Measurements from ENCODE around the gene LINC00237. TPM values are rescaled to one million over a fixed set of nuclear protein-coding genes. Genes with fewer than 3 reads are reported as not detected.

Gene LINC00237
- not detected for polyA plus RNA-seq (2013, experiment 1 of 2)
- polyA plus RNA-seq (2013, experiment 2 of 2): not detected

DNA sequence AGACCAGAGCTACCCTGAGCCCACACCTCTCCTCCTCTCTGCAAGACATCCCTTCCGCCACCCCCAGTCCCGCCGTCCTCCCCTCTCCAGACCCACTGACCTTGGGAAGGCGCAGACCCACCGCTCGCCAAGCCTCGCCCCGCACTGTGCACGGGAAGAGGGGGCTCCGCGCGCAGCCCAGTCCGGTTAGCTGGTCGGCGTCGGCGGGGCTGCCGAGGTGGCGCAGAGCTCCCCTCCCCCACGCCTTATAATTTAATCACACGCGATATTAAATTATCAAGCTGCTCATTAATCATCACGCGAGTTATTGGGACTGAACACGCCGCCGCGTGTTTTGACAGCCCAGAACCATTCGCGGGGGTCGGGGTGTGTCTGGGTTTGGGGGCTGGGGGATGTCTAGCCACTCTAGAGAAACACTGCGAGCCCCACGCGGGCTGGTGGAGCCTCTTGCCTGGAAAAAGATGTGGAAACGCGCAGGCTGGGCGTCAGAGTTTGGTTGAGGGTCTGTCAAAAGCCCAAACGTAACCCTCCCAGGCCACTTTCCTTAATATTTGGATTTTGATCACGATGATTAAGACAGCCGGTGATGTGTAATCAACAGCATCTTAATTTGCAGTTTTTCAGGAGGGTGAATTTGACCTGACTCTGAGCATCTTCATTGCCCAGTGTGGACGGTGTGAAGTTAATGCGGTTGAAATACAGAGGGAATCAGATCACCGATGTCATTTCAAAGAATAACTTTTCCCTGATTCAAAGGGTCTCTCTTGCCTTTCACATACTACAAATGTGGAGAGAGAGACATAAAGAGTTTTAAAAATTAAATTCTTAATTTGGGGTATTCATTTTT lies at the start of gene LINC00237:
TSS of gene LINC00237 (minus strand) at position 188 of the 847 bp plus-strand sequence.
- 6 to 8% methylated on average over 13 to 23 of the region's 43 CpGs for WGBS, 2 experiments (ENCODE audit: insufficient coverage in 2 of 2)
- Histone ChIP-seq H3K9me3 (ENCODE audit: control insufficient read depth, low read length) (no peaks in the 10 kb centered on the region), H3K4me3 (ENCODE audit: extremely low read depth, insufficient read depth, low read length, poor library complexity, severe bottlenecking) (no peak within 1 kb of the TSS), H3K36me3 (ENCODE audit: control insufficient read depth, insufficient read depth, low read length) (no peaks in the 10 kb centered on the region), H3K4me1 (ENCODE audit: control insufficient read depth, insufficient read depth, low read length, poor library complexity, severe bottlenecking) (peaks cover 5% of the 10 kb centered on the region), H3K27ac (ENCODE audit: low read depth, low read length, severe bottlenecking) (no peak within 1 kb of the TSS)

DNA sequence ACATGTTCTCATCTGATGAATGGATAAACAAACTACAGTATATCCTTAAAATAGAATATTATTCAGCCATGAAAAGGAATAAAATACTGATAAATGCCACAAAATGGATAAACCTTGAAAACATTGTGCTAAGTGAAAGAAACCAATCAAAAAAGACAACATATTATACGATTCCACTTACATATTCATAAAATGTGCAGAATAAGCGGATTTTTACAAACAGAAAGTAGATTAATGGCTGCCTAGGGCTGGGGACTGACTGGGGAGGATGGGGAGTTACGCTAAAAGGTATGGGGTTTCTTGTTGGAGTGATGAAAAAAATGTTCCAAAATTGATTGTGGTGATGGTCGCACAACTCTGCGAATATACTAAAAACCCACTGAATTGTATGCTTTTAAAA lies 49.1 kb upstream of the LINC00237 start:
- no peaks in the 10 kb centered on the region for H3K9me3 ChIP-seq (ENCODE audit: control insufficient read depth, low read length)
- WGBS, 2 experiments (ENCODE audit: insufficient coverage in 2 of 2): 100% methylated on average over 1 of the region's 5 CpGs; no CpG with 5 or more reads in 1 of the 2 experiments
- no peak overlapping the region for H3K4me3 ChIP-seq (ENCODE audit: extremely low read depth, insufficient read depth, low read length, poor library complexity, severe bottlenecking)
- H3K4me1 ChIP-seq (ENCODE audit: control insufficient read depth, insufficient read depth, low read length, poor library complexity, severe bottlenecking): no peaks in the 10 kb centered on the region
- H3K27ac ChIP-seq (ENCODE audit: low read depth, low read length, severe bottlenecking): no peak overlapping the region
- H3K36me3 ChIP-seq (ENCODE audit: control insufficient read depth, insufficient read depth, low read length): no peaks in the 10 kb centered on the region

DNA sequence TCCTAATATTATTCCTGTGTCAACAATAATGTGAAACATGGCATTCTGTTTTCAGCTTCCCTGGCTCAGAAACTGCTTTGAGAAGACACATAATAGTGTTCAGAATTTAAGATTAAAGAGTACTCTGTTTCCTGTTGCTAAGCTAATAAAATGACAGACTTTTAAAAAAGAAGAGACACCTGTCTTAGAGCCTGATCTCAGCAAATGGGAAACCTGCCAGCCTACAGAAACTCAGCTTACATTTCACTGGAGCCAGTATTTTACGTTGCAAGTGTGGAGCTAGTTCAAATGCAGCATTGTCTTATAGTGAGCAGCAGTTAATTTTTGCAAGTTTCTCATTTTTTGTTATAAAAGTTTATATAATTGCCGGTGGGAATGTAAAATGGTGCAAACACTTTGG lies 48.5 kb upstream of the LINC00237 start:
- Histone ChIP-seq H3K27ac (ENCODE audit: low read depth, low read length, severe bottlenecking) (no peak overlapping the region), H3K9me3 (ENCODE audit: control insufficient read depth, low read length) (no peaks in the 10 kb centered on the region), H3K4me3 (ENCODE audit: extremely low read depth, insufficient read depth, low read length, poor library complexity, severe bottlenecking) (no peak overlapping the region), H3K4me1 (ENCODE audit: control insufficient read depth, insufficient read depth, low read length, poor library complexity, severe bottlenecking) (no peaks in the 10 kb centered on the region), H3K36me3 (ENCODE audit: control insufficient read depth, insufficient read depth, low read length) (no peaks in the 10 kb centered on the region)
- 78 to 100% methylated on average over 1 to 2 of the region's 2 CpGs for WGBS, 2 experiments (ENCODE audit: insufficient coverage in 2 of 2)

DNA sequence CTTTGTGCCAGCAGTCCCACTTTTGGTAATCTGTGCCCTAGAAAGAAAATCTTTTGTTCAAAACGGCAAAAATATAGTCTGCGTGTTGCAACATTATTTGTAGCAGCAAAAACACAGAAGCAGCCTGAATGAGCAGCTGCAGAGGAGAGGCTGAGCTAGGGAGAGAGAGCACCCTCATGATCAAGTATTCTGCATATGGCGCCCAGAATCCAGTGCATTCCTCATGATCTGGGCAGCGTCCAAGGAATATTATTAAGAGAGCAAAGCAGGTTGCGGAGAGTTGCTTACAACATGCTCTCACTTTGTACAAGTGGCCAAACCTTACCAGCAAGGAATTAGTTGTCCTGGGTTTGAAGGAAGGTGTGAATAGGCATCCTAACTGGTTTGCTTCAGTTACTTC lies 45.6 kb upstream of the LINC00237 start:
- Histone ChIP-seq H3K27ac (ENCODE audit: low read depth, low read length, severe bottlenecking) (no peak overlapping the region), H3K9me3 (ENCODE audit: control insufficient read depth, low read length) (no peaks in the 10 kb centered on the region), H3K36me3 (ENCODE audit: control insufficient read depth, insufficient read depth, low read length) (no peaks in the 10 kb centered on the region), H3K4me3 (ENCODE audit: extremely low read depth, insufficient read depth, low read length, poor library complexity, severe bottlenecking) (no peak overlapping the region), H3K4me1 (ENCODE audit: control insufficient read depth, insufficient read depth, low read length, poor library complexity, severe bottlenecking) (no peaks in the 10 kb centered on the region)
- 88 to 96% methylated on average over 4 to 5 of the region's 5 CpGs for WGBS, 2 experiments (ENCODE audit: insufficient coverage in 2 of 2)

DNA sequence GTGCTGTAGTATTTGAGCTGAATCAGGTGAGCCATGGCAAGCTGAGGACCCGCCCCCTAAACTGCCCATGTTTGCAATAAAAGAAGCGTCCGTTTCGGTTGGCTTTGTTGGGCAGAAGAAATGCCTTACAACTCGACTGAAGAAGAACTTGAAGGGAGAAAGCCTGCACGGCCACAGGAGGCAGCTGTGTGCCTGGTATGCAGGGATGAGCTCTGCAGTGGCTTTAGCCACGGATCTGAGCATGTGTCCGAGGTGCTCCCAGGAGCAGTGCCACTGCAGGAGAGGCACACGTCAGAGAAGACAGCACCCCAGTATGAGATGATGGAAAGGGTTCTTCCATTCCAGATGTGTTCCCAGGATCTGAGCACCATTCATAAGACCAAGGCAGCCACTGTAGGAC lies 43.2 kb upstream of the LINC00237 start:
- no peak overlapping the region for H3K4me3 ChIP-seq (ENCODE audit: extremely low read depth, insufficient read depth, low read length, poor library complexity, severe bottlenecking)
- H3K4me1 ChIP-seq (ENCODE audit: control insufficient read depth, insufficient read depth, low read length, poor library complexity, severe bottlenecking): no peaks in the 10 kb centered on the region
- no peaks in the 10 kb centered on the region for H3K9me3 ChIP-seq (ENCODE audit: control insufficient read depth, low read length)
- no peak overlapping the region for H3K27ac ChIP-seq (ENCODE audit: low read depth, low read length, severe bottlenecking)
- WGBS, 2 experiments (ENCODE audit: insufficient coverage in 2 of 2): 85 to 87% methylated on average over 8 of the region's 9 CpGs
- no peaks in the 10 kb centered on the region for H3K36me3 ChIP-seq (ENCODE audit: control insufficient read depth, insufficient read depth, low read length)

DNA sequence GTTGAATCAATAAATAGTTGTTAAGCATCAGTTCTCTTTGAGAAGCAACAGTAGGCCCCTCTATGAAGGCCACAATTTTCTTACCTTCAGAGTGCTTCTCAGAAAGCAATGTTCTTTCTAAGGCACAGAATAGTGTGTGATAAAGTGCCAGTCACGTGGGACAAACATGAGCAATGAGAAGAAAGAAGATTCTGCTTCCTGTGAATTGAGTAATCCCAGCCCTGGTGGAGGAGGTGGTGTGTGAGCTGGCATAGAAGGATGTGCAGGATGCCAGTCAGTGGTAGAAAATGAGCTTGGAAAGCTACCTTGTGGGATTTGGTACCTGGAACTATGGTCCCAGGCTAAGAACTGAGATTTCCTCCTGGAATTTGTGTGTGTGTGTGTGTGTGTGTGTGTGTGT lies 41.4 kb upstream of the LINC00237 start:
- H3K36me3 ChIP-seq (ENCODE audit: control insufficient read depth, insufficient read depth, low read length): no peaks in the 10 kb centered on the region
- H3K4me1 ChIP-seq (ENCODE audit: control insufficient read depth, insufficient read depth, low read length, poor library complexity, severe bottlenecking): no peaks in the 10 kb centered on the region
- H3K27ac ChIP-seq (ENCODE audit: low read depth, low read length, severe bottlenecking): no peak overlapping the region
- H3K9me3 ChIP-seq (ENCODE audit: control insufficient read depth, low read length): no peaks in the 10 kb centered on the region
- no peak overlapping the region for H3K4me3 ChIP-seq (ENCODE audit: extremely low read depth, insufficient read depth, low read length, poor library complexity, severe bottlenecking)
- 90 to 92% methylated on average over 1 of the region's 1 CpG for WGBS, 2 experiments (ENCODE audit: insufficient coverage in 2 of 2)

DNA sequence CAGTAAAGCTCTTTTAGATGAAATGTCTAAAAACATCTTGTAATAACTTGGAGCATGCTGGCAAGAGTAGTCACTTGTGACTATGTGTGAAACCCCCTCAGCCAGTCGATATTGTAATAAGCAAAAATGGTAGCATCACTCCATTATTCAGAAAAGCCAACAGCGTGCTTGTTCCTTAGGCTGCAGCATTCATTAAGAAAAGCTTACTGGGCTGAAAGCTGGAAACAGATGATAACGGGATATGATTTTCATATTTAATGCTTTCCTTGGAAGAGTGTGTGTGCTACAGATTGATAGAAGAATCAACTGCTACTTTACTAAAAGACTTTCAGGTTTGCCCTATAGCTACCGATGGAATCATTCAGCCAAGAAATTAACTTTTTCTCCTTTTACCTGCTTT lies 40.1 kb upstream of the LINC00237 start:
- Histone ChIP-seq H3K4me1 (ENCODE audit: control insufficient read depth, insufficient read depth, low read length, poor library complexity, severe bottlenecking) (no peaks in the 10 kb centered on the region), H3K9me3 (ENCODE audit: control insufficient read depth, low read length) (no peaks in the 10 kb centered on the region), H3K4me3 (ENCODE audit: extremely low read depth, insufficient read depth, low read length, poor library complexity, severe bottlenecking) (no peak overlapping the region), H3K27ac (ENCODE audit: low read depth, low read length, severe bottlenecking) (no peak overlapping the region), H3K36me3 (ENCODE audit: control insufficient read depth, insufficient read depth, low read length) (no peaks in the 10 kb centered on the region)
- 100% methylated on average over 1 of the region's 4 CpGs; no CpG with 5 or more reads in 1 of the 2 experiments for WGBS, 2 experiments (ENCODE audit: insufficient coverage in 2 of 2)

DNA sequence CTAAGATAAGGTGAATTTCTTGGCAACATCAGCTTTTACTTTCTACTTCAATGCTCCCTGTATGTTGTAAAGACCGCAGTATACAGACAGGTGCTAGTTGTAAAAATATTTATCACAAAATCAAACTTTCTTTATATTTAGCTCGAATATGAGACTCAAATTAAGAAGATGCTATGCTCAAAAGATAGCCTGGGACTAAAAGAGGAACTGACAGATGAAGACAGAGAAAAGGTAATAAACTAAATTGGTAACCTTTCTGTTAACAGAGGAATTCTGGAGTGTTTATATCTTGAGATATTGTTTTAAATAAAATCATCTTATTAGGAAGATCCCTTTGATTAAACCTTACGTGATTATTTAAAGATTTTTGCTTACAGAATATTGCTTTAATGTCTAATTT lies 39.3 kb upstream of the LINC00237 start:
- H3K4me3 ChIP-seq (ENCODE audit: extremely low read depth, insufficient read depth, low read length, poor library complexity, severe bottlenecking): no peak overlapping the region
- H3K9me3 ChIP-seq (ENCODE audit: control insufficient read depth, low read length): no peaks in the 10 kb centered on the region
- no peak overlapping the region for H3K27ac ChIP-seq (ENCODE audit: low read depth, low read length, severe bottlenecking)
- peaks cover 3% of the 10 kb centered on the region for H3K36me3 ChIP-seq (ENCODE audit: control insufficient read depth, insufficient read depth, low read length)
- no peaks in the 10 kb centered on the region for H3K4me1 ChIP-seq (ENCODE audit: control insufficient read depth, insufficient read depth, low read length, poor library complexity, severe bottlenecking)
- whole genome bisulfite sequencing, 2 experiments (ENCODE audit: insufficient coverage in 2 of 2): no CpG with 5 or more reads among the region's 3 CpGs

DNA sequence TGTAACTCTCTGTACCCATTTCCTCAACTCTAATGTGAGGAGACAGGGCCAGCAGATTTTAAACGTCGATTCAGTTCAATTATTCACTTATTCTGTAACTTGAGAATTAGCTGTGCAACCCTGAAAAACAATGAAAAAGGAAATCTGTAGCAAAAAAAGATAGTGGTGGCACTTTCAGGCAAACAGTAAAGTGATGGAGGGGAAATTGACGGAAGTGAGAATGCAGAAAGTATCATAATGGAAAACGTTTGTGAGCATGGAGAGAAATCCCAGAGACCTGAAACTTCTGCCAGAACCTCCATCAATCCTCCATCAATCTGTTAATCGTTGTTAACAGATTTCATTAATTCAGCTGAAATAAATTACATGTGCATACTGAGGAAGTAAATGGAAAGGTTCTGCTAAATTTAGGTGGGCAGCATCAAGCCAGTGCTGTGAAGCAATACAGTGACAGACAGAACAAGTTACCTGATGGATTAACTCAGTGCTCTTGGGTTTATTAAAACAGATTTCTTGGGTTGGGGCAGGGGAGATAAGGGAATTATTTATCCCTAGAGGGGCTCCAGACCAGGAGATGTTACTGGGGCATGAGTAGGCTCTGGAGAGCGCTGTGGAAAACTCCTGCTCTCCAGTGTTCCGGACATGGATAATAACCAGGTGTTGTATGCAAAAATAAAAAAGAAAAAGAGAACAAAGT lies 37.2 kb upstream of the LINC00237 start:
- Histone ChIP-seq H3K27ac (ENCODE audit: low read depth, low read length, severe bottlenecking) (no peak overlapping the region), H3K4me3 (ENCODE audit: extremely low read depth, insufficient read depth, low read length, poor library complexity, severe bottlenecking) (no peak overlapping the region), H3K9me3 (ENCODE audit: control insufficient read depth, low read length) (no peaks in the 10 kb centered on the region), H3K36me3 (ENCODE audit: control insufficient read depth, insufficient read depth, low read length) (peaks cover 3% of the 10 kb centered on the region), H3K4me1 (ENCODE audit: control insufficient read depth, insufficient read depth, low read length, poor library complexity, severe bottlenecking) (no peaks in the 10 kb centered on the region)
- 100% methylated on average over 1 to 3 of the region's 7 CpGs for WGBS, 2 experiments (ENCODE audit: insufficient coverage in 2 of 2)

DNA sequence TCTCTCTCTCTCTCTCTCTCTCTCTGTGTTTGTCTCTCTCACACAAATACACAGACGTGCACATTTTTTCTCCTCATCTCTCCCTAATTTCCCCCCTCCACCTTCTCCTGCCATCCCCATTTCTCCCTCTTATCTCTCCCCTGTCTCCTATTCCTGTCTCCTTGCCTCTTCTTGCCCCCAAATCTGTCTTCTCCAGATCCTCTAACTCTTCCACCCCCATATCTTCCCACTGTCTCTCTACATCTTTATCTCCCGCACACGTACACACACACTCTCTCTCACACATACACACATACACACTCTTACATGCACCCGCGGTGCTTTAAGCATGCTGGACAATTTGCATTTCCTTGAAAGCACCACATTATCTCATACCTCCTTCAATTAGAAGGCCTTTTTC lies 35.7 kb upstream of the LINC00237 start:
- H3K36me3 ChIP-seq (ENCODE audit: control insufficient read depth, insufficient read depth, low read length): peaks cover 3% of the 10 kb centered on the region

More for the DNA sequence above, 35.7 kb upstream of the LINC00237 start:
- 90 to 94% methylated on average over 5 of the region's 5 CpGs for WGBS, 2 experiments (ENCODE audit: insufficient coverage in 2 of 2)
- Histone ChIP-seq H3K27ac (ENCODE audit: low read depth, low read length, severe bottlenecking) (no peak overlapping the region), H3K9me3 (ENCODE audit: control insufficient read depth, low read length) (no peaks in the 10 kb centered on the region), H3K4me1 (ENCODE audit: control insufficient read depth, insufficient read depth, low read length, poor library complexity, severe bottlenecking) (no peaks in the 10 kb centered on the region), H3K4me3 (ENCODE audit: extremely low read depth, insufficient read depth, low read length, poor library complexity, severe bottlenecking) (no peak overlapping the region)
